Measurements from ENCODE around the gene UIMC1. TPM values are rescaled to one million over a fixed set of nuclear protein-coding genes. Genes with fewer than 3 reads are reported as not detected.

UIMC1 gene
- total and polyA plus RNA-seq, 2 of the 13 experiments (the other 11 are each of a cell fraction or from before 2014, with no cell fraction given) = 18.9 to 32.7 TPM

- TF ChIP-seq ZNF280D (CRISPR knock-in tag; IDR thresholded peaks at IDR 0.05) = no peak
- no peak for TF ChIP-seq TRIM22 (IDR thresholded peaks at IDR 0.05)
- TF ChIP-seq AHDC1 (CRISPR knock-in tag; IDR thresholded peaks at IDR 0.05; ENCODE audit: borderline replicate concordance) = no peak
- TF ChIP-seq HMGA1 (CRISPR knock-in tag; conservative IDR thresholded peaks at IDR 0.05) = no peak
- no peak for TF ChIP-seq AGO1 (IDR thresholded peaks at IDR 0.05; ENCODE audit: low read depth, low read length, poor library complexity, severe bottlenecking)
- peak; percentile 69; the same call in 1 of the 2 replicates for TF ChIP-seq KAT8 (CRISPR knock-in tag; IDR thresholded peaks at IDR 0.05)
- no peak for TF ChIP-seq TERF1 (CRISPR knock-in tag; IDR thresholded peaks at IDR 0.05)
- TF ChIP-seq FOXC1 (CRISPR knock-in tag; IDR thresholded peaks at IDR 0.05; ENCODE audit: borderline replicate concordance) = peak; percentile 11
- TF ChIP-seq MAX (IDR thresholded peaks at IDR 0.05) = peak; percentile 72
- no peak for TF ChIP-seq SMC3 (IDR thresholded peaks at IDR 0.05; ENCODE audit: low read length)
- no peak for TF ChIP-seq NFIB (CRISPR knock-in tag; IDR thresholded peaks at IDR 0.05; ENCODE audit: borderline replicate concordance)
- TF ChIP-seq CREB1 (IDR thresholded peaks at IDR 0.05) = no peak
- no peak for TF ChIP-seq CREB1 (CRISPR knock-in tag; IDR thresholded peaks at IDR 0.05)
- TF ChIP-seq SRY (CRISPR knock-in tag; IDR thresholded peaks at IDR 0.05) = peak; percentile 79
- TF ChIP-seq ZSCAN20 (CRISPR knock-in tag; IDR thresholded peaks at IDR 0.05; ENCODE audit: borderline replicate concordance) = no peak
- peak; percentile 72 for TF ChIP-seq SAP130 (CRISPR knock-in tag; IDR thresholded peaks at IDR 0.05; ENCODE audit: low read depth)
- no peak for TF ChIP-seq NPAS2 (CRISPR knock-in tag; IDR thresholded peaks at IDR 0.05; ENCODE audit: borderline replicate concordance)
These were observed 16.1 kb upstream of the UIMC1 start, which contains the start of gene ZNF346 (continued) for GRCh38 chr5:177022386-177023302.
